ENCODE results near the gene ANKIB1.
"Not testable (repeated sequence)": the region's sequence is repeated elsewhere in the genome, so short reads cannot be mapped to it uniquely, and the experiment has no call there.

ANKIB1 gene

DNA sequence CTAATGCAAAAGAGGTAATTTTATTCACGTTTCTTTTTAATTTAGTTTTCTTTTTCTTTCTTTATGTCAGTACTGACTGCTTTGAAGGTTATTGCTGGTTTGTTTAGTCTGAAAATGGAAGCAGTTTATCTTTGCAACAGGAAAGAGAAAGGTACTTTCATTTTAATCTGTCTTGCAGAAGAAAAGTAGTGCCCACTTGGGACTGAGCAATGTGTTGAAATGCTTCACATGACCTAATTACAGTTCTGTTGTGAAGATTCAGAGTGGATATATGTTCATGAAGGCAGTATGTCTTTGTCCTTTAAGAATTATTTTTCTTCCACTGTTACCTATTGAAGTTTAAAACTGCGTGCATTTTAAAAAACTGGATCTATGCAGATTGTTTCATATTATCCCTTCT, 80.1 kb downstream of the ANKIB1 start:
- DNase-seq = no peak

DNA sequence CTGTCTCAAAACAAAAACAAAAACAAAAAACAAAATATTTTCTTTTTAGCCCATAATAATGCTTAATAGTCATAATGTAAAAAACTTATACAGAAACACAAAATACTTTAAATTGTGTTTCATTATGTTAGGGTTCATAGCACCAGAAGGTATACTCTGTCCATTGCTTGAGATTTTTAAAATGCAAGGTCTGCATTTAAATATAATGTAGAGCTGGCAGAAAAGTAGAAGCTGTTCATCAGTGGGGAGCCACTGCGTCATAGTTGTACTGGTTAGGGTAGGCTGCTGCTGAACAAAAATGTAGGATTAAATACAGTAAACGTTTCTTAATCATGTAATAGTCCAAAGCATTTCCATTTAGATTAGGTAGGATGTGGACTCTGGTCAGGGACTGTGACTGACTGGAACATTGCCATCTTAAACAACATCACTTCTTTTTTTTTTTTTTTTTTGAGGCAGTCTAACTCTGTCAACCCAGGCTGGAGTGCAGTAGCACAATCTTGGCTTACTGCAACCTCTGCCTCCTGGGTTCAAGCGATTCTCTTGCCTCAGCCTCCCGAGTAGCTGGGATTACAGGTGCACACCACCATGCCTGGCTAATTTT, 85.2 kb downstream of the ANKIB1 start:
- DNase-seq = no peak

DNA sequence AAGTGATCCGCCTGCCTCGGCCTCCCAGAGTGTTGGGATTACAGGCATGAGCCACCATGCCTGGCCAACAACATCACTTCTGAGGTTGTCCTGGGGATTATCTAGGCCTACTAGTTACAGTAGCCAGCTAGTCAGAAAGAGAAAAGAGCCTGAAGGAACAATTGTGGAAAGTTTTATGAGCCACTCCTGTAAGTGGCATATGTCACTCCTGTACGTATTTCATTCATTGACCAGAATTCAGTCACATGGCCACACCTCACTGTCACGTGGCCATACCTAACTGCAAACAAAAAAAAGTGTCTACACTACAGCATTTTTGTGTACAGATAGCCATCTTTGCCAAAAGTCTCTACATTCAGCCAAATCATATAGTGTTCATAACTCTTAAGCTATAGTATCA, 85.7 kb downstream of the ANKIB1 start:
- DNase-seq = no peak

DNA sequence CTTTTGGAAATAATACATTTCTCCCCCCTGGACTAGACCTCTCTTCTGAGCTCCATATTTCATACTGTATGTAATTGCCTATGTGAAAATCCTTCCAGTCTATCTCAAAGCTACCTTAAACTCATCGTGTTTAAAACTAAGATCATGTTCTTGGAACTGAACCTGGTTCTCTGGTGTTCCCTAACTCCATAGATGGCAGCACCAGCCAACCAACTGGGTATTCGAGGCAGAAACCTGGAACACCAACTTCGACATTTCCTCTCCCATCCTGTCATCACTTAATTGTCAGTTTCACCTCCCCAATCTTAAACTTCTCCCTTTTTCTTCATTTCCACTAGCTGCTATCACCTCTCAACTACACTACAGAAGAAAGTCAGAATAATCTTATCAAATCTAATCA, 87.0 kb downstream of the ANKIB1 start:
- DNase-seq = no peak

DNA sequence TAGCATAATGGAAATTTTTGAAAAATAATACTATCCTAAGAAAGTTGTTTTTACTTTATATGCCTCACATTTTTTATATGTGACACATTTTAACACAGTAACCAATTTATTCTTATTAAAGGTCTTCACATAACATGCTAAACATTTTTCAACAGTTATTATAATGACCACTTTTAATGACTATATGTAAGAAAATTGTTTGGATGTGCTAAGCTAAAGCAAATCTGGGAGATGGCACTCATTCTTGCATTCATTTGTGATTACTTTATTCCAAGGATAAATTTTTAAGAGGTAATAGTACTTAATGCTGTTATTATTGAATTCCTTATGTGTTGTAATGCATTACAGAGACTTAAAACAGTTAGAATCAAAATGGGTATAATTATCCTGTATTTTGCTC, 88.1 kb downstream of the ANKIB1 start:
- DNase-seq = no peak

DNA sequence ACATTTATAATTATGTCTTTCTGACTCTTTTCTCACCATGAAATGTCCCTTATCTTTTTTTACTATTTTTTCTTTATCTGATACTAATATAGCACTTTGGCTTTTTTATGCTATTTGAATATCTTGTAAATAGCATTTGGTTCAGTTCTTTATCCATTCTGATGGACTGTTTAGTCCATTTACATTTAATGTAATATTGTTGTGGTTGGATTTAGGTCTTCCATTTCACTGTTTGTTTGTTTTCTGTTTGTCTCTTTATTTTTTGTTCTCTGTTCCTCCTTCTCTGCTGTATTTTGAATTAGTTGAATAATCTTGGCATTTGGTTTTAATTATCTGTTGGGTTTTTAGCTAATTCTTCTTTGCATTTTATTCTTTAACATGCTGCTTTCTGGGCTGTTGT, 89.8 kb downstream of the ANKIB1 start:
- no peak for DNase-seq

DNA sequence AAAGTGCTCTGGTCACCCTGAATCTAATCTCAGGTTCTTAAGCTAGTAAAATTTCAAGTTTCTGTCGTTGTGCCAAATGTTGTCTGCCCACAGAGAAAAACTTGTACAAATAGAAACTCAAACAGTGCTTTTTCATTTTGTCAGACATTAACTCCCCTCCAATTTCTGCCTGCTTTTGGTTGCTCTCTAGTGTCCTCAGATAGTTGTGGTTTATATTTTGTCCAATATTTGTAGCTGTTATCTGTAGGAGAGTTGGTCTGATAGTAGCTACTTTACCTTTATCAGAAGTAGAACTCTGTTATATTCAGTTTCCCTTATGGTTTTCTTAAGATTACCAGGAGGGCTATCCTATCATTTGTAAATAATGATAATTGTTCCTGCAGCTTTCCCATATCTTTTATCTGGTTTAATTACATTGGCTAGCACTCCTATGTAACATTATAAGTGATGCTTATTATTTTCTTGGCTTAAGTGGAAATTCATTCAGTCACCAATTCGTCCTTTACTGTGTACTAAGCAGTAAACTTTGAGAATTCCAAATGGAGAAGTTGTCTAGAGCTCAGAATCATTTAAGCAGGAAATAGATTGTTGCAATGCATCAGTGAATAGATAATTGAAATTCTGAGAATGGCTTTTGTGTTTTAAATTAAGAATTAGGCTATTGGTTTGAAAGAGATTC, 91.0 kb downstream of the ANKIB1 start:
- DNase-seq = no peak

GRCh38 chr7:92340016-92340415, 94.2 kb downstream of the ANKIB1 start:
- peak in 2 of 58 donors; percentile 9 to 14 for DNase-seq

DNA sequence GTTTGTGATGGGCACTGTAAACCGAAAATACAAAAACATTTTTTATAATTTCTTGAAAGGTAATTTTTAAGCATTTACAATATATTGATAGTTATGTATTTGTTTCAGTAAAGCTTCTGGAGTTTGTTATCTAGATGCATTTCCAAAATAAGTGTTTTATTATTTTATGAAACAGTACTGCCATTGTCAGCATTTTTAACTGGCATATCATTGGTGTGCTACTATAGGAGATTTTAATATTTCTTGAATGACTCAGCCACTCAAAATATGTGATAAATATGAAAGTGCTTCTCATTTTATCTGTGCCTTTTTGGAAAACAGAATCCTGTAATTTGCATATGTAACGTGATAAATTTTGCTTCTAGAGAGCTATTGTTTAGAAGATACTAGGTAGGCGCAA, 97.9 kb downstream of the ANKIB1 start:
- no peak for DNase-seq

DNA sequence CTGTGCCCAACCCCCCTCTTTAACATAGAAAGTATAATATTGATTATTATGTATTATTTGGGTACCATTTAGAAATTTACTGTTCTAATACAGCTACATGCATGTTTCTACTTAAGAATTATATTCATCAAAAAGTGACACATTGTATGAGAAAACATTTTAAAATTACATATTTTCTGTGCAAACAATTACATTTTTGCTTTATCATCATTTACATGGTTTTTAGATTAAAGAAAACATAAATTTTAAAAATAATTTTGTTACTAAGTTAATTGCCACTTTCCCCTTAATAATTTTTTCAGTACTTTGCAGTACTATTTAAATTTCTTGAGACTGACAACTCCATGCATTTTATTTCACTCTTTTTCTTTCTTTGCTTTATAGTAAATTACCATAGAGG, 106.2 kb downstream of the ANKIB1 start:
- DNase-seq = no peak

- no peak for DNase-seq
Measured at GRCh38 chr7:92354214-92354613, 108.4 kb downstream of the ANKIB1 start.

DNA sequence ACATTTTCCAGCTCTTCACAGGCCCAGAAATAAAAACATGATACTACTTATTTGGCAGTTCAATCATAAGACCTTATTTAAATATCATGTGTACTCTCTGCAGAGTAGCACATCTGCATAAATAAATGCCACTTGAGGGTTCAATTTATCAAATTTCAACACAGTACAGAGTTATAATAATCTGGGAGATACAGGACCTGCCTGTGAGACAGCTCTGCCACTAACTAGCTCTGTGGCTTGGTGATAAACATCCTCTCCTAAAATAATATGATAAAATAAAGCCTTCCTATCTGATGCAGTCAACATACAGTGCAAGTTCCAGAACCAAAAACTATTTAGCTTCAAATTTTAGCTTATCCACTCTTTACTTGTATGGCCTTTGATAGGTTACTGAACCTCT, 110.6 kb downstream of the ANKIB1 start:
- no peak for DNase-seq

DNA sequence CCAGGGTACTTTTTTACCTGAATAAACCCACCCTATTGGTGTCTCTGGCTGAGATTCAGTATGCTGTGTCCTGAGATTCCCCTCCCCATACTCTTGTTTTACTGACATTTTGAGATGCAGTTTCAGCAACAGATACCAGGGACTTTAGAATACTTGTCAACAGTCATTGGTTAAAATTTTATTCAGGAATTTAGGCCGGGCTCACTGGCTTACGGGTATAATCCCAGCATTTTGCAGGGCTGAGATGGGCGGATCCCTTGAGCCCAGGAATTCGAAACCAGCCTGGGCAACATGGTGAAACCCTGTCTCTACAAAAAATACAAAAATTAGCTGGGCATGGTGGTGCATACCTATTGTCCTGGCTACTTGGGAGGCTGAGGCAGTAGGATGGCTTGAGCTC, 111.5 kb downstream of the ANKIB1 start:
- DNase-seq = no peak

DNA sequence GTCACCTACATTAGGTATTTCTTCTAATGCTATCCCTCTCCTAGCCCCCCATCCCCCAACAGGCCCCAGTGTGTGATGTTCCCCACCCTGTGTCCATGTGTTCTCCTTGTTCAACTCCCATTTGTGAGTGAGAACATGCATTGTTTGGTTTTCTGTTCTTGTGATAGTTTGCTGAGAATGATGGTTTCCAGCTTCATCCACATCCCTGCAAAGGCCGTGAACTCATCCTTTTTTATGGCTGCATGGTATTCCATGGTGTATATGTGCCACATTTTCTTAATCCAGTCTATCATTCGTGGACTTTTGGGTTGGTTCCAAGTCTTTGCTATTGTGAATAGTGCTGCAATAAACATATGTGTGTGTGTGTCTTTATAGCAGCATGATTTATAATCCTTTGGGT, 113.4 kb downstream of the ANKIB1 start:
- DNase-seq = not testable (repeated sequence)

DNA sequence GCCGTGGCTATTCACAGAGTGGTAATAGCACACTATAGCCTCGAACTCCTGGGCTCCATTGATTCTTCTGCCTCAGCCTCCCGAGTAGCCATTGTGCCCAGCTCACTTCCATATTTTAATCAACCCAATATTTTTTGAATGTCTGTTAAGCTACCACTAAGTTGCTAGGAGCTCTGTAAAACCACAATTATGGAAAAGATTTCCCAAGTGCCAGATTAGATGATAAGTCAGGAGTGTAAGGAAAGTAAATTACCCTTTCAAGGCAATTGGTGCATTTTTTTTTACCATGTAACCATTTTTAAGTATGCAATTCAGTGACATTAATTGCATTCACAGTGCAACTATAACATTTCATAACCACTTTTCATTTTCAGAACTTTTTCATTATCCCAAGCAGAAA, 114.0 kb downstream of the ANKIB1 start:
- no peak for DNase-seq

DNA sequence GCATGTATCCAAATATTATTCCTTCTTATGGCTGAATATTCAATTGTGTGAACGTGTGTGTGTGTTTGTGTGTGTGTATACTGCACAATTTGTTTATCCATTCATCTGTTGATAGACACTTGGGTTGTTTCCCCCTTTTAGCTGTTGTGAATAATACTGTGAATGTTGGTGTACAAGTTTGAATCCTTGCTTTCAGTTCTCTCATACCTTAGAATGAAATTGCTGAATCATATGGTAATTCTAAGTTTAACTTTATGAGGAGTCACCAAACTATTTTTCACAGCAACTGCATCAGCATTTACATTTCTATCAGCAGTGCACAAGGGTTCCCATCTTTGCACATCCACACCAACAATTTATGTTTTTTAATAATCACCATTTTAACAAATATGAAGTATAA, 114.6 kb downstream of the ANKIB1 start:
- DNase-seq = no peak

GRCh38 chr7:92362131-92362530, 116.4 kb downstream of the ANKIB1 start:
- no peak for DNase-seq

- DNase-seq = no peak
Measured at GRCh38 chr7:92366730-92367129, 121.0 kb downstream of the ANKIB1 start.

- DNase-seq = peak in 2 of 58 donors; percentile 8 to 31
Measured at GRCh38 chr7:92368741-92369140, 123.0 kb downstream of the ANKIB1 start.

DNA sequence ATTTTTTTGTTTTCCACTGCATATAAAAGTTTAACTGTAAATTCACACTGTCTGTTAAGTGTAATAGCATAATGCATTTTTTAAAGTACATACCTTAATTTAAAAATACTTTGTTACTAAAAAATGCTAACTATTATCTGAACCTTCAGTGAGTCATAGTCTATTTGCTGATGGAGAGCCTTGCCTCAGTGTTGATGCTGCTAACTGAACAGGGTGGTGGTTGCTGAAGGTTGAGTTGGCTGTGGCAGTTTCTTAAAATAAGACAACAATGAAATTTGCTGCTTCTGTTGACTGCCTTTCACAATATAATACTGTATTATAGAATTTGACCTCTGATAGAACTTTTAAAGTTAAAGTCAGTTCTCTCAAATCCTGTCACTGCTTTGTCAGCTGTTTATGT, 129.2 kb downstream of the ANKIB1 start:
- no peak for DNase-seq

DNA sequence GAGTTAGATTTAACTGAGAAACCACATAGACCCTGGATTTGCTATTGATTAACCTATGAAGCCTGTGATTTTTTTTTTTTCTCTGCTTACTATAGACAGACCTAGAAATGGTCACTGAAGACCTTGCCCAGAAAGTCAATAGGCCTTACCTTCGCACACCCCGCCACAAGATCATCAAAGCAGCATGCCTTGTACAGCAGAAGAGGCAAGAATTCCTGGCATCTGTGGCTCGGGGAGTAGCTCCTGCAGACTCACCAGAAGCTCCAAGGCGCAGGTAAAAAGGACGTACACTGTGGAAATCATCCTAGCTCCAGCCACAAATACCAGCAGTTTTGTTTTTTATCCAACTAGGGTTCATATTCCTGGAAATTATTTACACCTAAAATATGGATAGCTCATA, 145.3 kb downstream of the ANKIB1 start:
- no peak for DNase-seq

DNA sequence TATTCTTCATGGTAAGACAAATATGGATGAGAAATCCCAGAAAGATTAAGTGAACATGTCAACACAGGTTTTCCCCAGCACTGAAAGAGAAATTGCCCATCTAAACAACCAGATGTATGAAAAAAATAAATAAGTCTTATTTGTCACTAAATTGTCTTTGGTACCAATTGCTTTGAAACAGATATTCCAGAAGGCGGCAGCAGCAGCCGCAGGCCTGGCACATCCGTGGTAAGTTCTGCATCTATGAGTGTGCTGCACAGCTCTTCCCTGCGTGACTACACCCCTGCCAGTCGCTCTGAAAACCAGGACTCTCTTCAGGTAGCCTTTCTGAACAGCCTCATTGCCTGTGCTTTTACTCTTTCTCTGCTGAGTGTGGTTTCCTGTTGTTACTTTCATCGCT, 151.8 kb downstream of the ANKIB1 start:
- no peak for DNase-seq

DNA sequence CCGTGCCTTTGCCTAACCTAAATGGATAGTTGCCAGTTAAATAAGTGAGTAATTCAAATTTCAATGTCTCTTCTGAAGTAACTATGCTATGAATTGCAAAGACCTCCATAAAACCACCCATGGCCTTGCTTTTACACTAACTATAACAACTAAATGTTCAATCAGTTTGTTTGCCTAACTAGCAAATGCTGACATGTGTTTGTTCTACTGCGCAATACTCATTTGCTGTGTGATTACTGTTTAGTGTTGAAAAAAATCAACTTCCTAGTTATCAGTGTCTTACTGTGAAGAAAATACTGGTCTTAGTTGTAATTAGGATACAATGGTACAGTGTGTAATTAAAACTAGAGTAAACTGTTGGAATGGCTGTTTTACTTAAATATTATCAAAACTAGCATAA, 154.2 kb downstream of the ANKIB1 start:
- DNase-seq = no peak

Data from anterior cingulate cortex (tissue), 58 donors.